ENCODE measurements around the gene PANK2.
"Not testable (repeated sequence)": the region's sequence is repeated elsewhere in the genome, so short reads cannot be mapped to it uniquely, and the experiment has no call there.

Gene PANK2

DNA sequence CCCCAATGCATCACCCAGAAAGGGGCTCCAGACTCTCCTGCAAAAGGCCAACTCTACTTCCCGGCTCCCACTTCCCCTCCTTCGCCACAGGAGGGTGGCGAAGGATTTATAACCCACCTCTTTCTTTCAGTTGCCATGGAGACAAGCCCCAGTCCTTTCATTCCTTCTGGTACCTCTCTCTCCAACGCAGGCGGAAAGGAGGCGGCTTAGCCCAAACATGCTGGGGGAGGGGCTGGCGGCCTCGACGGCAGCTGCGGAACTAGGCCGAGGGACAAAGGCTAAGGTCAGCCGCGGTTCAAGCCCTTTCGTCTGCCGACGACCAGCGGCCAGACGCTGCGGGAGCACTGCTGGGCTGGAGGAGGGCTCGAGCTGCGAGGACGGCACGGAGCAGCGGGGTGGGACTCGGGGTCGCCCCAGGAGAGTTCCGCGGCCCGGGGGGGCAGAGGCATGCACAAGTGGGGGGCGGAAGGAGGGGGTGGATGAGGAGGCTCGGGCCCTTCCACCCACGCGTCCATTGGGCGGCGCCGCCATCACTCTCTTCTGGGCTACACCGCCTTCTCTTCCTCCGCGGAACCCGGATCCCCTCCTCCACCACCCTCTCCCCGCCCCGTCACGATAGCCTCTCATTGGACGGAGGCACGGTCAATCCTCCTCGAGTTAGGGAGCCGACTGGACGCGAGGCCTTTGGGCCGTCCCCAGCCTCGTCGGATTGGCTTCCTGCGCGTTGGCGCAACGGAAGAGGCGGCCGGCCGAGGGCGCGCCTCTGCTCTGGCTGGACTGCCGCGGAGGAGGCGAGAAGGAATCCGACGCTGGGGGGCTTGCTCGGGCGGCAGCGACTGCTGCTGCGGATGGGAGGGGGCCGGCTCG lies at the start of gene PANK2:
TSS of gene PANK2 (plus strand) at position 766 of the 867 bp plus-strand sequence.
- peak; percentile 99 for DNase-seq (ENCODE audit: low spot score)

DNA sequence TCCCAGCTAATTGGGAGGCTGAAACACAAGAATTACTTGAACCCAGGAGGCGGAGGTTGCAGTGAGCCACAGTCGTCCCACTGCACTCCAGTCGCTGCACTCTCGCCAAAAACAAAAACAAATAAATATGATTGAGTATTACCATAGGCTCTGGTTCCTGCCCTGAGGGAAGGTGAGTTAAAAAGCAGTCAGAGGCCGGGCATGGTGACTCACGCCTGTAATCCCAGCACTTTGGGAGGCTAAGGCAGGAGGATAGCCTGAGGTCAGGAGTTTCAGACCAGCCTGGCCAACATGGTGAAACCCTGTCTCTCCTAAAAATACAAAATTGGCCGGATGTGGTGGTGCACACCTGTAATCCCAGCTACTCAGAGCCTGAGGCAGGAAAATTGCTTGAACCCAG lies 49.0 kb upstream of the PANK2 start:
- not testable (repeated sequence) for DNase-seq (ENCODE audit: low spot score)

DNA sequence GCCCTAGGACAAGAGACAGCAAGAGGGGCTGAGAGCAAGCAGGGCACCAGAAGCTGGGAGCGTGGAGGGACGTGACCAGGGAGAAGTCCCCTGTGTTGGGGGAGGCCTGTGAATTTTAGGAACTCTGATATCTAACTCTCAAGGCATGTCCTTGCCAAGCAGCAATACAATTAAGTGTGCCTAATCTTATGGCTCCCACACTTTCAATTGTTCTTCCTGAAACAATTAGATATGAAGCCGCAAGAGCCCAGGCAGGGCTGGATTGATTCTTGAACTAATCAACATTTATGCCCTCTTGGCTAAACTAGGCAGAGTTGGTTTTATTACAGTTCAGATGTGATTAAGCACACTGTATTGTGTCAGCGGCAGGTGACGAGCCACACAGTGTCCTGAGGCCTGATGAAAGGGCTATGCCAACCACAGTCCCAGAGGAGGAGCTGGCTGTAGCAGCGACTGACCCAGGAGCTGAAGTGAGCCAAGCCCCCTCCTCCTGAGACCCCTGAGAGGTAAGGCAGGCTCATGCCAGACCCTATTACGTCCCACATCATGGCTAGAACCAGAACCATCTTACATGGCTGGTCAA lies 46.7 kb upstream of the PANK2 start:
- no peak for DNase-seq (ENCODE audit: low spot score)

DNA sequence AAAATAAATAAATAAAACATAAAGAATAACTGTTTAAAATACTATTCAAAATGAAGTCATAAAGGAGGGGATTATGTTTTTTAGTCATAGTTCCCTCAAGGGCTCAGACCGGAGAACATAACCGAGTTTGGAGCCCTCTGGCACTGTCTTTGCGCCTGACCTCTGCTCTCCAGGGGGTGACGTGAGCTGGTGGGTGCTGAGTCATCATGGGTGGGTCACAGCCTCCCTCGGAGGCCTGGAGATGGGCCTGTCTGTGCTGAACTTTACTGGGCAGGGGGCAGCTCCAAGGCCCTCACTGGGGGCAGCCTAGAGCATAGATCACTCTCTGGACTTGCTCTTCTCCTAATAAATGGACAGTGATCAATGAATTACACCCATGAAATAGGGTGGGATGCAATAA lies 45.7 kb upstream of the PANK2 start:
- DNase-seq (ENCODE audit: low spot score), result no peak

DNA sequence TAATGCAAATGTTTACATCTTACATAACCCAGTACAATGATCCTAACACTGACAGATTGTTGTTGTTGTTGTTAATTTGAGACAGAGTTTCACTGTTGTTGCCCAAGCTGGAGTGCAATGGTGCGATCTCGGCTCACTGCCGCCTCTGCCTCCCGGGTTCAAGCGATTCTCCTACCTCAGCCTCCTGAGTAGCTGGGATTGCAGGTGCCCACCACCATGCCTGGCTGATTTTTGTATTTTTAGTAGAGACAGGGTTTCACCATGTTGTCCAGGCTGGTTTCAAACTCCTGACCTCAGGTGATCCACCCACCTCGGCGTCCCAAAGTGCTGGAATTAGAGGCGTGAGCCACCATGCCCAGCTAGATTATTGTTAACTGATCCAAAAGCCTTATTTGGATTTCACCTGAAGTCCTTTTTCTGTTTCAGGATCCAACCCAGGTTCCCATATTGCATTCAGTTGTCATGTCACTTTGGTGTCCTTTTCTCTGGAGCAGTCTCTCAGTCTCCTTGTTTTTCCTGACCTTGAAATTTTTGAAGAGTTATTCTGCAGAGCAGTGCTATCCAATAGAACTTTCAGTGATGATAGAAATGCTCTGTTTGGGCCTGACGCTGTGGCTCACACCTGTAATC lies 45.1 kb upstream of the PANK2 start:
- DNase-seq (ENCODE audit: low spot score), result not testable (repeated sequence)

DNA sequence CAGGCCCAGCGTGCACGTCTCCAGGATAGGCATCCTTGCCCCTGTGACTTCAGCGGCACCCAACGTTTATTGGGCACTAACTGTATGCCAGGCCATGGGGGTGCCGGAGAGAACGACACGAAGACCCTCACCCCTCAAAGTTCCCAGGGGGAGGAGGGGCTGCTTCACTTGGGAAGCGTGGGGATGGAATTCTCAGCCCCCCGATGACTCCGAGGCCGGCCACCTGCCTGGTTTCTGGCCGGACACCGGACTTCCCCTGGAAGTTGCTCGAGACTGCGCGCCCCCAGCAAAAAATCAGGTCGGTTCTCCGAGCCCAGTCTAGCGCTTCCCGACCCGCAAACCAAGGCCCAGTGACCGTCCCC lies 42.8 kb upstream of the PANK2 start:
- peak; percentile 11 for DNase-seq (ENCODE audit: low spot score)

DNA sequence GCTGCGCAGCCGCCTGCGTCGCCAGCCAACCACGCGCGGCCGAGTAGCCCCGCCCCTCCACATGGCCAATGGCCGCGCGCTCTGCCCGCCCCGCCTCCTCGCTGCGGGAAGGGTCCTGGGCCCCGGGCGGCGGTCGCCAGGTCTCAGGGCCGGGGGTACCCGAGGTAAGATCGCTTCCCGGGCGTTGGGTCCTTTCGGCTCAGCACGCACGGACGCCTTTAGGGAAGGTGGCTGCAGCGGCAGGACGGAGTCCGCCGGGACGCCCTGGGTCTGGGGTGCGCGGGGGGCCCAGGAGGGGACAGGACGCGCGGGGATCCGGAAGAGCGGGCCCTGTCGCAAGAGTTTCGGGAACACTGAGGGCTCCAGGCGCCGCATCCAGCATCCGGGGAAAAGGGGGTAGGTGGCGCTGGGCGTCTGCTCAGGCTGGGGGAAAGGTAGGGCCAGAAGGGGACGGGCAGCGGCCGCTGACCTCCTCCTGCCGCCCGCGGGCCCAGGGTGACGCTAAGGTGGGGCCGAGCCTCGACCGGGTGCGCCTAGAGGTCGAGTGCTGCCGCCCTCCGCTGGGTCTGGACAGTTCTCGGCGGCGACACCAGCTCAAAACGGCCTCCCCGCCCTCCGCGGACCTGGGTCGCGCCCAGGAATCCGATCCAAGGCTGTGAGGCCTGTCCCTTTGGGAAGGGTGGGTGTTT lies 42.3 kb upstream of the PANK2 start, which contains the start of gene MAVS:
TSS of gene MAVS (plus strand) at position 95 of the 689 bp plus-strand sequence. CDS start 7,791 bp downstream, outside the sequence.
- DNase-seq (ENCODE audit: low spot score), result peak; percentile 85

DNA sequence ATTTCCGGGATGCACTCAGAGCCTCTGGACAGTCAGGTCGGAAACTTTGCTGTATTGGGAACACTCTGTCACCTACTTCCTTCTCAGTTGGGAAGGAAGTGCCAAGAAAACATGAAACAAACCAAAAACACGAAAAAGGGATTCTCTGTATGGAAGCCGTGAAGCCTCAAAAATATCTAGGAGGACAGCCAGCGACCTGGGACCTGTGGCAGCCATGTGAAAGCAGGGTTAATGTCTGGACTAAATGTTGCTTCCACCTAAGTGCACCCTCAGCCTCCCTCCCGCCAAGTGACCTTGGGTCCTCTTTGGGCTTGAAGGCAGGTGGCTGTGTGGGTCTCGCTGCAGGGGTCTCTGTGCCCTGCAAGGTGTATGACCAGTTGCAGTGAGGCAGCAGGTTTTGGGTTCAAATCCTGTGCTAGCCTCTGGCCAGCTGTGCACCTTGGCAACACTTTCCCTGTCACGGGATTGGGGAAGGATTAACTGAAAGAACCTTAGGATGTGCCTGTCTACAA lies 41.7 kb upstream of the PANK2 start:
- DNase-seq (ENCODE audit: low spot score), result no peak

DNA sequence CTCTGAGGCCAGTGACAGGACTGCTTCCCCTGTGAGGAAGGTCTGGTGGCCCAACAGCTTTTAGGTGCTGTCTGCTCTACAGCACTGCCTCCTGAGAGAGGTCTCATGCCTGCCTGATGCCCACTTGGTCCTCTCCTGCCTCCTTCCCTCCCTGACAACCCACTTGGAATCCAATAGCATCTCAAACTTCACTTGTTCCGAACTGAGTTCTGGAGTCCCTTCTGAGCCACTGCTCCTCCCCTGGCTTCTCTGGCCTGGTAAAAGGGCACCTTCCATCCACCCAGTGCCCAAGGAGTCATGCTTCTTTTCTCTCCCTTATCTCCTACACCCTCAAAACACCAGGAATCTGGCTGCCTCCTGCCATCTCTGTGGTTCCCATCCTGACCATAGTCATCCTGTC lies 40.6 kb upstream of the PANK2 start:
- DNase-seq (ENCODE audit: low spot score), result no peak

DNA sequence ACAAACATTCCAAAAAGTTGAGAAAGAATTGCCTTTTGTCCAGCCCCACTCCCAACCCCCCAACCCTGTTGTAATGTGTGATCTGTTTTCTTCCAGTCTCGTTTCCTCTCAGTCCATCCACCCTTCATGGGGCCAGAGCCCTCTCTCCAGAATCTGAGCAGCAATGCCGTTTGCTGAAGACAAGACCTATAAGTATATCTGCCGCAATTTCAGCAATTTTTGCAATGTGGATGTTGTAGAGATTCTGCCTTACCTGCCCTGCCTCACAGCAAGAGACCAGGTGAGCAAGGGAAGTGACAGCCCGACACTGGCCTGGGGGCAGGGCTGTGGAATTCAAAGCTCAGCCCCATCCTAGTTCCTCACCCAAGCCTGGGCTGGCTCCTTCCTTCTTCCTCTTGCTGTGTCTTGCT lies 34.7 kb upstream of the PANK2 start:
- no peak for DNase-seq (ENCODE audit: low spot score)

DNA sequence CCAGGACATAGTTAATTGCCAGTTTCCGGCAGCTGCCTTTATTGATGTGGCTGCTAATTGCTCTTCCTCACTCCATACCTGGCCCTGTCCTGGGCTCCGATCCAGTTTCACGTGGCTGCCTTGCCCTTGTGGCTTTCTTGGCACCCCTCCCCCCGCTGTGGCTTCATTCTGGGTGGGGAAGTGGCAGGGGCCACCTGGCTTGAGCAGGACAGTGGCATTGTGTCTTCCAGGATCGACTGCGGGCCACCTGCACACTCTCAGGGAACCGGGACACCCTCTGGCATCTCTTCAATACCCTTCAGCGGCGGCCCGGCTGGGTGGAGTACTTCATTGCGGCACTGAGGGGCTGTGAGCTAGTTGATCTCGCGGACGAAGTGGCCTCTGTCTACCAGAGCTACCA lies 31.8 kb upstream of the PANK2 start:
- no peak for DNase-seq (ENCODE audit: low spot score)

DNA sequence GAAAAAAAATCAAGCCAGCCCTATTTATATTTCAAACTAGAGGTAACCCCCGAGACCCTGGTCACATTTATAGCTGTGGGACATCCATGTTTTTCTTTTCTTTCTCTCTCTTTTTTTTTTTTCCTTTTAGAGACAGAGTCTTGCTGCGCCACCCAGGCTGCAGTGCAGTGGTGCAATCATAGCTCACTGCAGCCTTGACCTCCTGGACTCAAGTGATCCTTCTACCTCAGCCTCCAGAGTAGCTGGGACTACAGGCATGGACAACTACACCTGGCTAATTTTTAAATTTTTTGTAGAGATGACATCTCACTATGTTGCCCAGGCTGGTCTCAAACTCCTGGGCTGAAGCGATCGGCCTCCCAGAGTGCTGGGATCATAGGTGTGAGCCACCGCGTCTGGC lies 30.5 kb upstream of the PANK2 start:
- DNase-seq (ENCODE audit: low spot score), result no peak

DNA sequence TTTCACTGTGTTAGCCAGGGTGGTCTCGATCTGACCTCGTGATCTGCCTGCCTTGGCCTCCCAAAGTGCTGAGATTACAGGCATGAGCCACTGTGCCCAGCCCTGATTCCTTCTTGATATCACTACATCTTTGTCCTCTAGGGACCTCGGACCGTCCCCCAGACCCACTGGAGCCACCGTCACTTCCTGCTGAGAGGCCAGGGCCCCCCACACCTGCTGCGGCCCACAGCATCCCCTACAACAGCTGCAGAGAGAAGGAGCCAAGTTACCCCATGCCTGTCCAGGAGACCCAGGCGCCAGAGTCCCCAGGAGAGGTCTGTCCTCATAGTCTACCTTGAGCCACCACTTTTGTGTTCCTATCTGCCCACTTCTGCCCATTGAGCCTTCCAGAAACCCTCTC lies 28.0 kb upstream of the PANK2 start:
- DNase-seq (ENCODE audit: low spot score), result no peak

DNA sequence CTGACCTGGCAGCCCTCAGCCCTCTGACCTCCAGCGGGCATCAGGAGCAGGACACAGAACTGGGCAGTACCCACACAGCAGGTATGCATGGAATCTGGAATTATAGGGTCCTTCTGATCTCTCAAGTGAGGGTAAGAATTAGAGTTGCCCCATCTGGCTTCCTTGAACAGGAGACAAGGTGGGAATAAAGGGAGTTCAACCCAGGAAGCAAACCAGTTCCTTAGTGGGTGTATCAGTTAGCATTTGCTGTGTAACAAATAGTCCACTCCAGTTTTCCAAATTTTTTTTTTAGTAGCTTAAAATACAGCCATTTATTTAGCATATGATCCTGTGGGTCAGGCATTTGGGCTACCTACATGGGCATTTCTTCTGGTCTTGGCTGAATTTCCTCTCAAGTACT lies 26.9 kb upstream of the PANK2 start:
- DNase-seq (ENCODE audit: low spot score), result no peak

DNA sequence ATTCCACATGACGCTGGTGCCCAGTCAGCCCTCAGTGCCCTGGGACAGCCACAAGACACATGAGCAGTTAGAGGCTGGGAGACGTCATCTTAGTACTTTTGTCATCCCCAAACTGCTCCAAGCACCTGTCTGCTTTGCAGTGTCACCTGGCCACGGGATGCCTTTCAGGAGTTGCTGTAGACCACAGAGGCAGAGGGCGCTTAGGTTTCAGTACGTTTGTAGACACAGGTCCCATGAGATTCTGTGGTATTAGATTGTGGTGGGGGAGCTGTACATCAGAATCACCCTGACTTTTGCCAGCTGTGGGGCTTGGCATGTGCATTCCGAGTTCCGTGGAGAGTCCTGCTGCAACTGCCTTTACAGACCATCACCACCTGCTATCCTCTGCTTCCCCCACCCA lies 25.9 kb upstream of the PANK2 start:
- DNase-seq (ENCODE audit: low spot score), result no peak

DNA sequence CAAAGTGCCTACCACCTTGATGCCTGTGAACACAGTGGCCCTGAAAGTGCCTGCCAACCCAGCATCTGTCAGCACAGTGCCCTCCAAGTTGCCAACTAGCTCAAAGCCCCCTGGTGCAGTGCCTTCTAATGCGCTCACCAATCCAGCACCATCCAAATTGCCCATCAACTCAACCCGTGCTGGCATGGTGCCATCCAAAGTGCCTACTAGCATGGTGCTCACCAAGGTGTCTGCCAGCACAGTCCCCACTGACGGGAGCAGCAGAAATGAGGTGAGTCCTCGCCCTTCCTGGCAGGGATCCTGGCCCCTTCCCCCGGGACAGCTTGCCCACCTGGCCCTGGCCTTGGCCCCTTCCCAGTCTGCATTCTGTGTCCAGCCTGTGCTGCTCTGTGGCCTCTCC lies 24.7 kb upstream of the PANK2 start:
- no peak for DNase-seq (ENCODE audit: low spot score)

DNA sequence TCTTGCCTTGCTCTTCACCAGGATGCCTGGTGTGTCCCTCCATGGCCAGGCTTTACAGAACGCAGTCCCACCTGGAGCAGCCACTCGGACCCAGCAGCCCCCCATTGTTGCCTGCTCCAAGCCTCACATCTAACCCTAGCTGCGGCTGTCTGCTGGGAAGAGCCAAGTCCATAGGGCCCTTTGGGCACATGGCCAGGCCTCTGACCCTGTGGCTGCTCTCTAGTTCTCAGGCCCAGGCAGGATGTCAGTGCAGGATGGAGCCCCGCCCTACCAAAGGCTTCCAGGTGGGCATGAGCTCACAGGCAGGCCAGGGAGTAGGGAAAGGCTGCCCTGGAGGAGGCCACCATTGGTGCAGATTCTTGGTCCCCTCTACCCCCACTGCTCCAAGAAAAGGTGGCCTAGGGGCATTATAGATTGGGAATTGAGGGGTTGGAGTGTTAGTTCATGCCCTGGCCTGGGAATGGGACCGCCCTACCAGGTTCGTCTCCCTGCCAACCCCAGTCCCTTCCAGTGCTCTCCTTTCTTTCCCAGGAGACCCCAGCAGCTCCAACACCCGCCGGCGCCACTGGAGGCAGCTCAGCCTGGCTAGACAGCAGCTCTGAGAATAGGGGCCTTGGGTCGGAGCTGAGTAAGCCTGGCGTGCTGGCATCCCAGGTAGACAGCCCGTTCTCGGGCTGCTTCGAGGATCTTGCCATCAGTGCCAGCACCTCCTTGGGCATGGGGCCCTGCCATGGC lies 23.9 kb upstream of the PANK2 start:
- no peak for DNase-seq (ENCODE audit: low spot score)

DNA sequence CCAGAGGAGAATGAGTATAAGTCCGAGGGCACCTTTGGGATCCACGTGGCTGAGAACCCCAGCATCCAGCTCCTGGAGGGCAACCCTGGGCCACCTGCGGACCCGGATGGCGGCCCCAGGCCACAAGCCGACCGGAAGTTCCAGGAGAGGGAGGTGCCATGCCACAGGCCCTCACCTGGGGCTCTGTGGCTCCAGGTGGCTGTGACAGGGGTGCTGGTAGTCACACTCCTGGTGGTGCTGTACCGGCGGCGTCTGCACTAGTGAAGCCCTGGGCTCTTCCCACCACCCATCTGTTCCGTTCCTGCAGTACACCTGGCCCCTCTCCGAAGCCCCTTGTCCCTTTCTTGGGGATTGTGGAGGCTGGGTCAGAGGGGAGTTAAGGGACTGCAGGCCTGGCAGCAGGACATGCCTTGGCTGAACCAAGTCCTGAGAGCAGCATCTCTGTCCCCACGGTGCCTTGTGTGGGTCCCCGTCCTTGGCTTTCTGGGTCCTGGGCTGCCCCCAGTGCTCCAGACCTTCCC lies 23.2 kb upstream of the PANK2 start:
- no peak for DNase-seq (ENCODE audit: low spot score)

DNA sequence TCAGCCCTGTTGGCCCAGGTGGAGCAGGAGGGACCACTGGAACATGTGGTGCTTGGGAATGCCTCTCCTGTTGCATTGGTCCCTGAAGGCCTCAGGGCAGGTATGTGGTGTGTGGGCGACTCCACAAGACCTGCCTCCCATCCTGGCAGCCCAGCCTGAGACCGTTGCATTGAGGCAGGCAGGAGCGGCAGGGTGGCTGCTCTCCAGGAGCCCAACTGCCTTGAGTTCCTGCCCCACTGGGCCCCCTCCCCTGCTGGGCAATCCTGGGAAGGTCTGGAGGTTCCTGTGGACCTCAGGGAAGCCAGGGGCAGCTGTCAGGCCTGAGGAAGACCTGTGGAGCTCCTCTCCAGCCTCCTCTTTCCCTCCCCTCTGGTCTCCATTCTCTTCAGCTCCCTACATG lies 22.7 kb upstream of the PANK2 start:
- no peak for DNase-seq (ENCODE audit: low spot score)

DNA sequence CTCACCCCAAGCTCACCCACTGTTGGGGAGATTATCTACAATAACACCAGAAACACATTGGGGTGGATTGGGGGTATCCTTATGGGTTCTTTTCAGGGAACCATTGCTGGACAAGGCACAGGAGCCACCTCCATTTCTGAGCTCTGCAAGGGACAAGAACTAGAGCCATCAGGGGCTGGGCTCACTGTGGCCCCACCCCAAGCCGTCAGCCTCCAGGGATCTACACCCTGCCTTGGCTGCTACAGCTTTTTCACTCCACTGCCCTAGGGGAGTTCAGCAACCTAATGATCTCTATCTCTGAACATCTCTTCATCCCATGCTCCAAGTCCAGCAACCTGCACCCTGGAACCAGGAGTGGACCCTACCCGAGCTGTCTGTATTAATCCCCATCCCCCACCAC lies 21.4 kb upstream of the PANK2 start:
- DNase-seq (ENCODE audit: low spot score), result no peak

DNA sequence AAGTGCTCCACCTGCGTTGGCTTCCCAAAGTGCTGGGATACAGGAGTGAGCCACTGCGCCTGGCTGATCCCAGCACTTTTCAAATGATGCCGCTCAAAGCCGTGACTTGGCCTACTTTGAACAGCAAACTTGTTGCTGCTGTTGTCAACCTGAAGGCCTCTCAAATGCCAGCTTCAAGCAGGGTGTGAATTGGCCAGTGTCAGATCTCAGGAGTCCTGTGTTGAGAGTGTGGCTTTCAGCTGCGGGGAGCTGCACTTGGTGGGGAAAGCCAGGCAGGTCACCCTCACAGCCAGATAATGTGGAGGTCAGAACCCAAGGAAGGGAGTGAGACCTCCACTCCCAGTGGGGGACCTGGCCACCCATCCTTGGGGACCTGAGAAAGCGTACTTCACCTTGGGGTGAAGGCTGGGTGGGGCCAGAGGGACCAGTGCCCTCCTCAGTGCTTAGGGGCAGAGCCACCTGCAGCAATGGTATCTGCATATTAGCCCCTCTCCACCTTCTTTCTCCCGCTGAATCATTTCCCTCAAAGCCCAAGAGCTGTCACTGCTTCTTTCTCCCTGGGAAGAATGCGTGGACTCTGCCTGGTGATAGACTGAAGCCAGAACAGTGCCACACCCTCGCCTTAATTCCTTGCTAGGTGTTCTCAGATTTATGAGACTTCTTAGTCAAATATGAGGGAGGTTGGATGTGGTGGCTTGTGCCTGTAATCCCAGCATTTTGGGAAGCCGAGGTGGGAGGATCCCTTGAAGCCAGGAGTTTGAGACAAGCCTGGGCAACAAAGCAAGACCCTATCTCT lies 19.1 kb upstream of the PANK2 start:
- no peak for DNase-seq (ENCODE audit: low spot score)

All from globus pallidus (tissue), 1 donor.